NCI-H345 treated with DMSO at 0.1 percent for 48 hours (cell line): ENCODE results near the gene FKBP9.

Experiments
- DNase-seq: peaks from one replicate; lab custom pipeline; 2025; ENCODE audit not compliant: unreplicated experiment; lab: John Stamatoyannopoulos, UW

The FKBP9 gene

DNA sequence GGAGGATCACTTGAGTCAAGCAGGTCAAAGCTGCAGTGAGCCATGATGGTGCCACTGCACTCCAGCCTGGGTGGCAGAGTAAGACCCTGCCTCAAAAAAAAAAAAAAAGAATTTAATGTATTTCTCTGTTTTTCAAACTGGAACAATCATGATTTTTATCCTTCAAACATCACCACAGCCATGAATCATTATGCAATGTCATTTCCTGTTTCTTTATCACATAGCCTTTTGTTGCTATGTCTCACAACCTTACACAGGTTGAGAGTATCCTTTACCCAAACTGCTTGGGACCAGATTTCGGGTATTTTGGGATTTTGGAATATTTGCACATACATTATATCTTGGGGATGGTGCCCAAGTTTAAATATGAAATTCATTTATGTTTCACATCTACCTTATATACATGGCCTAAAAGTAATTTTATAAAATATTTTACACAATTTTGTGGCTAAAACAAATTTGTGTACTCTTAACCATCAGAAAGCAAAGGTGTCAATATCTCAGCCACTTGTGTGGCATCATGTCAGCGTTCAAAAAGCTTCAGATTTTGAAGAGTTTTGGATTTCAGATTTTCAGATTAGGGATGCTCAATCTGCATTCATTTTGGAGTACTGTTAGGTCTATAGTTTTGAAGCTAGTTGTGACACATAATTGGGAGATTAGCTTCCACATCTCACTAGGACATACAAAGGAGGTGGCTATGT, 97.2 kb downstream of the FKBP9 start:
- DNase-seq = no peak

GRCh38 chr7:33055158-33055557, 97.9 kb downstream of the FKBP9 start:
- no peak for DNase-seq
